Transverse colon (tissue), 4 donors: ENCODE results near the gene FMNL2.

Experiments used
- CTCF ChIP-seq, 5 experiments: fragments of 200-600 bp in 3 of 5; fragments of 450-650 bp in 2 of 5; sonication (generic) in 3 of 5; IDR thresholded peaks; 1 replicate in 2 of 5; 2 replicates in 3 of 5; pipeline ENCODE4 v1.5.1; 2016 to 2017; ENCODE audit warnings: antibody characterized with exemption in 5 of 5, inconsistent platforms in 3 of 5, mild to moderate bottlenecking in 2 of 5, moderate library complexity in 1 of 5
- EP300 ChIP-seq: sonication (generic); formaldehyde crosslinking; IDR thresholded peaks from one replicate; pipeline ENCODE4 v1.6.1; 2017; ENCODE audit warnings: antibody characterized with exemption, low read depth
- POLR2A ChIP-seq: fragments of 450-650 bp; IDR thresholded peaks from one replicate; pipeline ENCODE4 v1.6.1; 2016; ENCODE audit warnings: antibody characterized with exemption, mild to moderate bottlenecking, moderate library complexity
- POLR2AphosphoS5 ChIP-seq, 3 donors: sonication (generic); formaldehyde crosslinking; IDR thresholded peaks; one replicate each; pipeline ENCODE4 v1.6.1; 2016; ENCODE audit warnings: antibody characterized with exemption in 3 of 3

DNA sequence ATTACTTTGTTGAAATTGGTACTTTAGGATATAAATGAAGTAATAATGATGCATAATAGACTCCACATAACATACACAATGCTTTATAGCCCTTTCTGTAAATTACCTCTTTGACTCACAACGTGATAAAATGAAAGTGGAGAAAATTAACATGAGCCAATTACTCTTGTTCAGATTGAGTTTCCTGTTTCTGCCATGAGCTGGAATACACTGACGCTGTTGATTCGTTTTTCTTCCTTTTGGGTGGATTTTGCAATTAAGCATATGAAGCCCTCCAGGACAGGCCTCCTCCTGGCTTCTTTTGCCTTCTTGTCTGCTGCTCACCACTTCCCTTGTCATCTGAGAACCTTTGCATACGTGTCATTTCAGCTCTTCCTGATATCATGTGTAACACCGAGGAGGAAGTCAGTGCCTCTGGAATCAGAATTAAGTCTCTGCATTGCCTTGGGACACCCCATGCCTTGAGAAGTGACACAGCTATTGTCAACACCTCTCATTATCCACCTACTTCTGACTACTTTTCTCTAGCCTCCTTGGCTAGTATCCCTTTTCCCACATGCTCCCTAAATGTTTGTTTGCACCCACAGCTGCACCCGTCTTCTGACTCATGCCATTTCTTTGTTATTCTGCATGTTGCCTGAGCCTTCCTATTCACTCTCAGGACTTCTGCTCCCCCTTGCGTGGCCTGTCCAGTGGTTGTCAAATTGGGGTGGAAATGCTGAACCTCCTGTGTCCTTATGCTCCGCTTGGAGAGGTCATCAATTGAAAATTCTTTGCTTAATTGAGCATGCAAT is 134.1 kb downstream of the FMNL2 start:
- no peak for TF ChIP-seq CTCF (IDR thresholded peaks at IDR 0.05)
- no peak for TF ChIP-seq POLR2A
- no peak for TF ChIP-seq POLR2AphosphoS5 (IDR thresholded peaks at IDR 0.05)
- no peak for TF ChIP-seq EP300
